A549 (cell line): ENCODE results near the gene EDN2. TPM values are rescaled to one million over a fixed set of nuclear protein-coding genes. Genes with fewer than 3 reads are reported as not detected.

ENCODE experiments used
- ATAC-seq, 2 experiments: fragments of 200-7000 bp in 1 of 2; fragments of >200 bp in 1 of 2; cut with Nextera tagmentation in 1 of 2; cut with Tn5 transposase in 1 of 2; 3 replicates each; pipeline versions ENCODE4 v1.8.0 to v1.9.1; 2018 to 2020; ENCODE audit warnings: mild to moderate bottlenecking in 1 of 2, moderate library complexity in 1 of 2
- CTCF ChIA-PET: fragments of 300-600 bp; sonication (Branson Sonifier 250); formaldehyde crosslinking; extraction: SDS; loops from one replicate; lab custom pipeline; 2021; ENCODE audit warnings: antibody characterized with exemption, inconsistent platforms; lab: Yijun Ruan, JAX
- POLR2A ChIA-PET: fragments of 350-600 bp; formaldehyde crosslinking; extraction: SDS; loops from one replicate; lab custom pipeline; 2021; ENCODE audit warnings: antibody characterized with exemption, inconsistent platforms; lab: Yijun Ruan, JAX
- DNase-seq, 2 experiments: peaks; one replicate each; pipeline versions ENCODE4 v3.0.0 to v3.0.0-alpha.2; 2011 to 2016; ENCODE audit warnings: low read depth in 1 of 2, low spot score in 1 of 2
- FAIRE-seq: peaks from 2 replicates; lab custom pipeline; 2011; peaks lifted over from hg19 to GRCh38; lab: Jason Lieb, UNC
- H3K27ac ChIP-seq, 2 experiments: fragments of >200 bp; sonication (Bioruptor Twin); formaldehyde crosslinking; 3 replicates each; pipeline ENCODE4 v1.5.1; 2016 to 2017
- H3K4me1 ChIP-seq: fragments of >200 bp; sonication (Bioruptor Twin); formaldehyde crosslinking; 3 replicates; pipeline ENCODE4 v1.6.1; 2016
- H3K4me2 ChIP-seq: fragments of >200 bp; sonication (Bioruptor Twin); formaldehyde crosslinking; 3 replicates; pipeline ENCODE4 v1.6.1; 2016
- H3K4me3 ChIP-seq: fragments of >200 bp; sonication (Bioruptor Twin); formaldehyde crosslinking; 3 replicates; pipeline ENCODE4 v1.5.1; 2016
- H3K9me3 ChIP-seq: fragments of >200 bp; sonication (Bioruptor Twin); formaldehyde crosslinking; 3 replicates; pipeline ENCODE4 v1.6.1; 2016
- BCL3 ChIP-seq: fragments of >200 bp; sonication (Bioruptor Twin); formaldehyde crosslinking; IDR thresholded peaks from 3 replicates; pipeline ENCODE4 v1.6.1; 2016
- BHLHE40 ChIP-seq: IDR thresholded peaks from 2 replicates; pipeline ENCODE4 v1.6.1; 2012; ENCODE audit warnings: low read depth, low read length, inconsistent platforms
- CBX2 ChIP-seq: fragments of 200-600 bp; sonication (generic); IDR thresholded peaks from 2 replicates; pipeline ENCODE4 v1.6.1; 2016; ENCODE audit warnings: low read depth, mild to moderate bottlenecking, borderline replicate concordance
- CBX8 ChIP-seq: fragments of 200-600 bp; sonication (generic); IDR thresholded peaks from 2 replicates; pipeline ENCODE4 v1.6.1; 2016
- CHD2 ChIP-seq: fragments of 150-350 bp; IDR thresholded peaks from 2 replicates; pipeline ENCODE4 v1.6.1; 2014; ENCODE audit warnings: low read length; ENCODE audit not compliant: partially characterized antibody
- CHD4 ChIP-seq: fragments of 200-600 bp; sonication (generic); IDR thresholded peaks from 2 replicates; pipeline ENCODE4 v1.6.1; 2016; ENCODE audit warnings: antibody characterized with exemption, mild to moderate bottlenecking, borderline replicate concordance
- EHMT2 ChIP-seq: fragments of 200-600 bp; sonication (generic); IDR thresholded peaks from 2 replicates; pipeline ENCODE4 v1.6.1; 2016; ENCODE audit warnings: antibody characterized with exemption, low read depth, mild to moderate bottlenecking, moderate library complexity
- FOSB ChIP-seq: fragments of 250-450 bp; sonication (Bioruptor Pico); IDR thresholded peaks from 2 replicates; pipeline ENCODE4 v1.5.0; 2020; ENCODE audit warnings: mild to moderate bottlenecking, moderate library complexity
- FOSL2 ChIP-seq, 2 experiments: fragments of 450-650 bp in 1 of 2; fragments of >200 bp in 1 of 2; sonication (Bioruptor Twin) in 1 of 2; formaldehyde crosslinking; IDR thresholded peaks; 2 replicates each; pipeline versions ENCODE4 v1.5.0 to v1.6.1; 2016 to 2020; ENCODE audit warnings: mild to moderate bottlenecking in 1 of 2, moderate library complexity in 1 of 2
- FOXS1 ChIP-seq: fragments of 250-450 bp; sonication (Bioruptor Pico); IDR thresholded peaks from 2 replicates; pipeline ENCODE4 v1.5.0; 2020; ENCODE audit warnings: mild to moderate bottlenecking, moderate library complexity
- HOXB13 ChIP-seq: fragments of 250-450 bp; sonication (Bioruptor Pico); IDR thresholded peaks from 2 replicates; pipeline ENCODE4 v1.5.0; 2020; ENCODE audit warnings: low read depth, mild to moderate bottlenecking, moderate library complexity
- HOXB5 ChIP-seq: fragments of 250-450 bp; sonication (Bioruptor Pico); IDR thresholded peaks from 2 replicates; pipeline ENCODE4 v1.5.0; 2020; ENCODE audit warnings: mild to moderate bottlenecking, moderate library complexity
- JUNB ChIP-seq: fragments of >200 bp; sonication (Bioruptor Twin); formaldehyde crosslinking; IDR thresholded peaks from 2 replicates; pipeline ENCODE4 v1.6.1; 2016
- KDM1A ChIP-seq: fragments of 200-600 bp; sonication (generic); IDR thresholded peaks from 2 replicates; pipeline ENCODE4 v1.6.1; 2016; ENCODE audit warnings: low read depth, mild to moderate bottlenecking
- KDM5A ChIP-seq: fragments of 200-600 bp; sonication (generic); IDR thresholded peaks from 2 replicates; pipeline ENCODE4 v1.6.1; 2016; ENCODE audit warnings: antibody characterized with exemption, mild to moderate bottlenecking
- MAFK ChIP-seq: fragments of 450-650 bp; IDR thresholded peaks from 2 replicates; pipeline ENCODE4 v1.6.1; 2014; ENCODE audit not compliant: partially characterized antibody
- MYC ChIP-seq: IDR thresholded peaks from 2 replicates; pipeline ENCODE4 v1.6.1; 2012; ENCODE audit warnings: mild to moderate bottlenecking, inconsistent platforms, low read length, improper control_type of control experiment, borderline replicate concordance
- NPAS2 ChIP-seq: fragments of 250-450 bp; sonication (Bioruptor Pico); IDR thresholded peaks from 2 replicates; pipeline ENCODE4 v1.8.0; 2022; ENCODE audit warnings: mild to moderate bottlenecking, moderate library complexity, borderline replicate concordance
- POLR2AphosphoS2 ChIP-seq: conservative IDR thresholded peaks from 2 replicates; pipeline ENCODE4 v1.6.1; 2012; ENCODE audit warnings: low read length, improper control_type of control experiment, inconsistent platforms
- RARB ChIP-seq: fragments of 250-450 bp; sonication (Bioruptor Pico); IDR thresholded peaks from 2 replicates; pipeline ENCODE4 v1.8.0; 2021; ENCODE audit warnings: mild to moderate bottlenecking, moderate library complexity
- ZFP36 ChIP-seq: fragments of 450-650 bp; IDR thresholded peaks from 2 replicates; pipeline ENCODE4 v1.6.1; 2014; ENCODE audit warnings: borderline replicate concordance; ENCODE audit not compliant: partially characterized antibody
- WGBS: methylation state at CpG from one replicate; pipeline ENCODE4 v1.1.6; 2017; ENCODE audit errors: missing lambda C conversion rate; 5-methylcytosine and 5-hydroxymethylcytosine counted together
- polyA plus RNA-seq, 4 experiments: library from polyadenylated mRNA; depleted of rRNA in 3 of 4; stranded (reverse); fragments of >200 nt; fragmentation: RNase III in 1 of 4; extraction: RNeasy Plus Mini Kit Qiagen cat#74134 plus additional on column Dnase treatment in 1 of 4; gene quantifications; 2 replicates in 3 of 4; 3 replicates in 1 of 4; pipeline ENCODE4 v1.2.3, GENCODE V29; 2011 to 2017
- TF ChIP-seq, protein P1 (sequence below): IDR thresholded peaks from 2 replicates; pipeline ENCODE4 v1.6.1; 2012
- TF ChIP-seq, protein P2 (sequence below): fragments of 250-450 bp; sonication (Bioruptor Pico); IDR thresholded peaks from 2 replicates; pipeline ENCODE4 v1.5.0; 2021; ENCODE audit warnings: mild to moderate bottlenecking, moderate library complexity, borderline replicate concordance

EDN2 gene
- polyA plus RNA-seq, 2 of the 4 experiments (the other 2 are of a cell fraction), result 1.2 to 3.2 TPM

DNA sequence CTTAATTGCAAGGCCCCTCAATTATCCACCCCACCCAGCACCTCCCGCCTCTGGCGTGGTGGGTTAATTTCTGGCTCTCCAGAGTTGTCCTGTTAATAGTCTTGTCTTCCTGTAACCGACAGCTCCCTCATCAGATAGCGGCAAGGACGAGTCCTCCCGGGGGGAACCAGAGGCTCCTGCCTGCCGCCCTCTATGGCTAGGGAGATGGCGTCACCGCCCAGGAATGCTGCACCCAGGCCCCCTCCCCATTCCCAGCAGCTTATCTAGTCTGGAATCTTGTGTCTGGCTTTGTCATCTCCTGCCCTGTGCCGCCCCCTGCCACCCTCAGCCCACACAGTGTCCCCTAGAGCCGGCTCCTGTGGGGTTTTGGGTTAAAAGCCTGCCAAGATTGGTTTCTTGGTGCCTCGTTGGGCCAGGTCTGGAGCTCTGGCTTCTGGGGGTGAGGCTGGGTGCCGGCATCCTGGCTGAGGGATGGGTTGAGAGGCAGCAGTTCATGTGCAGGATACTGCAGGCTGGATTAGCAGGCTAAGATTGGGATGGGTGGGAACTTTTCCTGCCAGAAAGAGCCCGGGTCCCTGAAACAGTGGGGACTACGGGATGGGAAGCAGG, 48.8 kb downstream of the EDN2 start:
- no peak for FAIRE-seq
- 83% methylated on average over 11 of the region's 15 CpGs for WGBS
- H3K27ac ChIP-seq, result no peak overlapping the region
- no peak for TF ChIP-seq POLR2AphosphoS2
- no peak for TF ChIP-seq CBX8
- TF ChIP-seq CBX2, result no peak
- no peak for TF ChIP-seq MAFK
- TF ChIP-seq KDM1A, result no peak
- TF ChIP-seq EHMT2, result no peak
- no peak for TF ChIP-seq RARB (CRISPR knock-in tag)
- no peak for TF ChIP-seq CHD4
- no peak for TF ChIP-seq JUNB
- TF ChIP-seq FOXS1 (CRISPR knock-in tag), result no peak
- no peak for TF ChIP-seq FOSL2 (IDR thresholded peaks at IDR 0.05)
- TF ChIP-seq FOSL2 (CRISPR knock-in tag; IDR thresholded peaks at IDR 0.05), result no peak
- TF ChIP-seq ZFP36, result no peak
- TF ChIP-seq KDM5A, result no peak
- TF ChIP-seq MYC, result no peak
- TF ChIP-seq, protein P1, sequence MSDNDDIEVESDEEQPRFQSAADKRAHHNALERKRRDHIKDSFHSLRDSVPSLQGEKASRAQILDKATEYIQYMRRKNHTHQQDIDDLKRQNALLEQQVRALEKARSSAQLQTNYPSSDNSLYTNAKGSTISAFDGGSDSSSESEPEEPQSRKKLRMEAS, result no peak
- TF ChIP-seq NPAS2, result no peak
- no peak for TF ChIP-seq HOXB13 (CRISPR knock-in tag)
- TF ChIP-seq BCL3, result no peak
- TF ChIP-seq, all 56 proteins: peak for 0
- H3K4me3 ChIP-seq, result no peak overlapping the region
- ATAC-seq, result no peak
- ChIA-PET CTCF (interaction anchor here (0.6 to 1.4 kb wide), 6 partner anchors 13 to 169 kb away, joined by 3 to 6 read pairs (median 3); no protein-coding TSS in a partner anchor), POLR2A (no interaction called here)
- H3K9me3 ChIP-seq, result no peaks in the 10 kb centered on the region
- no peak for DNase-seq
- H3K4me1 ChIP-seq, result peaks cover 23% of the 10 kb centered on the region
- H3K4me2 ChIP-seq, result no peak overlapping the region

DNA sequence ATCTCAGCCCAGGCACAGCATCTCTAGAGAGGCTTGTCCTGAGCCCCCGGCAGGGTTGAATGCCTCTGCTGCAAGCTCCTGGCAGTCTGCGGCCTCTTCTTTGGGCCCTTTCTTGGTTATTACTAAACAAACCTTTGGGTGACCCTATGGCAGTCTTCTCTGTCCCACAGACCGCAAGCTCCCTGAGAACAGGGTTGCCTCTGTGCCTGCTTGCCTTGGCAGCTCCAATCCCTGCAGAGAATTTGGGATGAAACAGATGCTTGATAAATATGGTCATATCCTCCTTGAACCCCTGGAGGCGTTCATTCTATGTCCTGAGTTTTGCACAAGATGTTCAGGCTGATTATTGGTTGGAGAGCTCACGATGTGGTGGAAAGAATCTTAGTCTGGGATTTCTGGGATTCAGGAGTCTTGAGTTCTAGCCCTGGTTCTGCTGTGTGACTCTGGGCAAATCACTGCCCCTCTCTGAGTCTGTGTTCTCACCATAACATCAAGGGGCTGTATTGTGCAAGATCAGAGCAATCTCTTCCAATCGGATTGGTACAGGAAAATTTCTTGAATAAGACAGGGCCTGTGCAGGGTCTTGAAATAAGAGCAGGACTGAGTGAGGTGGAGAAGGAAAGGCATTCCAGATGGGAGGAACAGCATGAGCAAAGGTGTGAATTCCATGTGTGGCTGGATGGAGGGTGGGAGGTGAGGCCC, 49.6 kb downstream of the EDN2 start:
- no peak for ATAC-seq
- Histone ChIP-seq H3K4me2 (0 out of 3 replicates have a peak overlapping the region, but pooled peaks have one; percentile 82), H3K4me3 (no peak overlapping the region), H3K9me3 (no peaks in the 10 kb centered on the region), H3K4me1 (peaks cover 23% of the 10 kb centered on the region), H3K27ac (peak overlapping the region in 1 of 2 experiments; percentile 90; a peak in 1 of 6 replicates)
- 90% methylated on average over 5 of the region's 6 CpGs for WGBS
- FAIRE-seq, result no peak
- no peak for DNase-seq
- ChIA-PET CTCF (interaction anchor here (0.7 to 2.2 kb wide), 8 partner anchors 17 to 410 kb away, joined by 3 to 19 read pairs (median 4); partner anchors contain the start of gene FOXO6), POLR2A (no interaction called here)
- TF ChIP-seq, protein P2, sequence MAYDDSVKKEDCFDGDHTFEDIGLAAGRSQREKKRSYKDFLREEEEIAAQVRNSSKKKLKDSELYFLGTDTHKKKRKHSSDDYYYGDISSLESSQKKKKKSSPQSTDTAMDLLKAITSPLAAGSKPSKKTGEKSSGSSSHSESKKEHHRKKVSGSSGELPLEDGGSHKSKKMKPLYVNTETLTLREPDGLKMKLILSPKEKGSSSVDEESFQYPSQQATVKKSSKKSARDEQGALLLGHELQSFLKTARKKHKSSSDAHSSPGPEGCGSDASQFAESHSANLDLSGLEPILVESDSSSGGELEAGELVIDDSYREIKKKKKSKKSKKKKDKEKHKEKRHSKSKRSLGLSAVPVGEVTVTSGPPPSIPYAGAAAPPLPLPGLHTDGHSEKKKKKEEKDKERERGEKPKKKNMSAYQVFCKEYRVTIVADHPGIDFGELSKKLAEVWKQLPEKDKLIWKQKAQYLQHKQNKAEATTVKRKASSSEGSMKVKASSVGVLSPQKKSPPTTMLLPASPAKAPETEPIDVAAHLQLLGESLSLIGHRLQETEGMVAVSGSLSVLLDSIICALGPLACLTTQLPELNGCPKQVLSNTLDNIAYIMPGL (CRISPR knock-in tag), result no peak
- no peak for TF ChIP-seq CHD2
- no peak for TF ChIP-seq FOSB
- no peak for TF ChIP-seq HOXB5
- TF ChIP-seq BHLHE40, result no peak
- no peak for TF ChIP-seq MYC
- no peak for TF ChIP-seq CBX8
- no peak for TF ChIP-seq KDM5A
